Osteocyte (in vitro differentiated cells): ENCODE measurements around the gene TPSD1. TPM values are rescaled to one million over a fixed set of nuclear protein-coding genes. Genes with fewer than 3 reads are reported as not detected.

Experiments used
- DNase-seq: peaks from one replicate; pipeline ENCODE4 v3.0.0; 2021; ENCODE audit warnings: mixed read lengths; ENCODE audit not compliant: unreplicated experiment; ENCODE audit errors: extremely low spot score
- H3K27ac Mint-ChIP-seq: one replicate; pipeline ENCODE4 v1.8.0; 2021; ENCODE audit warnings: mild to moderate bottlenecking, mixed read lengths; ENCODE audit not compliant: unreplicated experiment
- H3K27me3 Mint-ChIP-seq: one replicate; pipeline ENCODE4 v1.8.0; 2021; ENCODE audit warnings: mixed read lengths; ENCODE audit not compliant: unreplicated experiment
- H3K36me3 Mint-ChIP-seq: one replicate; pipeline ENCODE4 v1.8.0; 2021; ENCODE audit warnings: mixed read lengths; ENCODE audit not compliant: unreplicated experiment
- H3K4me1 Mint-ChIP-seq: one replicate; pipeline ENCODE4 v1.8.0; 2021; ENCODE audit warnings: mixed read lengths; ENCODE audit not compliant: unreplicated experiment
- H3K4me3 Mint-ChIP-seq: one replicate; pipeline ENCODE4 v1.8.0; 2021; ENCODE audit warnings: mild to moderate bottlenecking, moderate library complexity, mixed read lengths; ENCODE audit not compliant: unreplicated experiment
- H3K9me3 Mint-ChIP-seq: one replicate; pipeline ENCODE4 v1.8.0; 2021; ENCODE audit warnings: mixed read lengths; ENCODE audit not compliant: unreplicated experiment
- CTCF ChIP-seq: fragments of 200-600 bp; sonication (generic); IDR thresholded peaks from 2 replicates; pipeline ENCODE4 v1.5.0; 2021; ENCODE audit warnings: antibody characterized with exemption, mild to moderate bottlenecking, moderate library complexity
- total RNA-seq: library from RNA; stranded (reverse); gene quantifications from 2 replicates; pipeline ENCODE4 v1.2.1, GENCODE V29; 2021

TPSD1 gene
- total RNA-seq, 1 donor from 2014 or later: not detected

DNA sequence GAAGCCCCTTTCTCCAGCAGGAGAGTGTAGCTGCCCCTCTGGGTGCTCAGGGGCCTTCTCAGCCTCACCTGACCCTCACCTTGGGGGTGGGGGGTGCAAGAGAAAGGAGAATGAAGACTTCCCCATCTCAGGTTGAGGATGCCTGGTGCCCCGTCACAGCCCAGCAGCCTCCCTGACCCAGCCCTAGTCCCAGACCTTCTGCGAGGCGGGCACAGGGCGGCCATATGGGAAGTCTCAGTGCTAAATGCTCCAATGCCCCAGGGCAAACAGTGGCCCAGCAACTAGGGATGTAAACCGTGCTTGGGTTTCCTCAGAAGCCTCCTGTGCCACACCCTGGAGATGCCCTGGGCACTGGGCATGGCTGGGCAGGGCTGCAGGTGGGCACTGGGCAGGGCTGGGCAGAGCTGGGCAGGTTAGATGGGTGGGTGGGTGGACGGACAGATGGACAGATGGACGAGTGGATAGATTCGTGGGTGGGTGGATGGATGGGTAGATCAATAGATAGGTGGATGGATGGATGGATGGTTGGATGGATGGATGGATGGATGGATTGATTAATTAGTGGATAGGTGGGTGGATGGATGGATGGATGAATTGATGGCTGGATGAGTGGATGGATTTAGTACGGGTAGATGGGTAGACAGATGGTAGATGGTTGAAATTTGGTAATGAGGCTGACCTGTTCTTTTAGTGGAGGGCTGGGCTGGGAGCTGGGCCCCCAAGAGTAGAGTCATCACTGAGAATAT is 16.8 kb downstream of the TPSD1 start:
- DNase-seq: no peak
- Mint-ChIP-seq H3K27me3 (peaks cover 12% of the 10 kb centered on the region), H3K4me3 (no peak overlapping the region), H3K27ac (no peak overlapping the region), H3K4me1 (peaks cover 11% of the 10 kb centered on the region), H3K9me3 (no peaks in the 10 kb centered on the region), H3K36me3 (no peaks in the 10 kb centered on the region)
- TF ChIP-seq CTCF: no peak

DNA sequence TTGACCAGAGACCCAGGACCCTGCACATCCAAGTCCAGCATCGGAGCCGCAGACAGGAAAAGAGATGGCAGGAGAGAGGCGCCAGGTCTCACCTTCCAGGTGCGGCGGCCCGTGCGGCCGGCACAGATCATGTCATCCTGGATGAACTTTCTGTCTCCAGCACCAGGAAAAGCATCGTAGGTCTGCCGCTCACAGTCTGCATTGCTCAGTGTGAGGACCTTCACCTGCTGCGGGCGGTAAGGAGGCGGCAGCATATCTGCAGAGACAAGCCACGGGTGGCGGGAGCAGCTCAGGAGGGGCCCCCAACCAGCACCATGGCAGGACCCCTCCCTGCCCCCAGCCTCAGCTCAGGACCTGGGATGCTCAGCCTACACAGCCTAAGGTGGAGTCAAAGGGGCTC is 17.9 kb downstream of the TPSD1 start:
- no peak for DNase-seq
- no peak overlapping the region for H3K4me3 Mint-ChIP-seq
- H3K4me1 Mint-ChIP-seq: peaks cover 19% of the 10 kb centered on the region
- H3K27ac Mint-ChIP-seq: no peak overlapping the region
- peaks cover 12% of the 10 kb centered on the region for H3K27me3 Mint-ChIP-seq
- H3K9me3 Mint-ChIP-seq: no peaks in the 10 kb centered on the region
- H3K36me3 Mint-ChIP-seq: no peaks in the 10 kb centered on the region
- no peak for TF ChIP-seq CTCF

DNA sequence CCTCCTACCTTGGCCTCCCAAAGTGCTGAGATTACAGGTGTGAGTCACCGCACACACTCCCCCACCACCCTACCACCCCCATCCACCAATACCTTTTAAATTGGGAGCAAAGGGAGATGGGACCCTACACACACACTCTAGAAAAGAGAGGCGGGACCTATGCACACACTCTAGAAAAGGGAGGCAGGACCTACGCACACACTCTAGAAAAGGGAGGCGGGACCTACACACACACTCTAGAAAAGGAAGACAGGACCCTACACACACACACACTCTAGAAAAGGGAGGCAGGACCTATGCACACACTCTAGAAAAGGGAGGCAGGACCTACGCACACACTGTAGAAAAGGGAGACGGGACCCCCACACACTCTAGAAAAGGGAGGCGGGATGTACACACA is 18.9 kb downstream of the TPSD1 start:
- no peak for TF ChIP-seq CTCF
- H3K4me3 Mint-ChIP-seq: no peak overlapping the region
- no peak overlapping the region for H3K27ac Mint-ChIP-seq
- no peak for DNase-seq
- no peaks in the 10 kb centered on the region for H3K9me3 Mint-ChIP-seq
- H3K27me3 Mint-ChIP-seq: peaks cover 10% of the 10 kb centered on the region
- H3K4me1 Mint-ChIP-seq: peaks cover 20% of the 10 kb centered on the region
- H3K36me3 Mint-ChIP-seq: no peaks in the 10 kb centered on the region

- DNase-seq: no peak
- TF ChIP-seq CTCF: no peak
- Mint-ChIP-seq H3K9me3 (no peaks in the 10 kb centered on the region), H3K27me3 (peaks cover 7% of the 10 kb centered on the region), H3K27ac (no peak overlapping the region), H3K4me3 (no peak overlapping the region), H3K36me3 (no peaks in the 10 kb centered on the region), H3K4me1 (peaks cover 20% of the 10 kb centered on the region)
These were observed 20.1 kb downstream of the TPSD1 start for GRCh38 chr16:1275791-1276579.

GRCh38 chr16:1276580-1276878 is 20.7 kb downstream of the TPSD1 start:
- H3K4me3 Mint-ChIP-seq: no peak overlapping the region
- no peak for DNase-seq
- peaks cover 16% of the 10 kb centered on the region for H3K4me1 Mint-ChIP-seq
- no peak overlapping the region for H3K27ac Mint-ChIP-seq
- peaks cover 7% of the 10 kb centered on the region for H3K27me3 Mint-ChIP-seq
- H3K9me3 Mint-ChIP-seq: no peaks in the 10 kb centered on the region
- no peaks in the 10 kb centered on the region for H3K36me3 Mint-ChIP-seq
- no peak for TF ChIP-seq CTCF
